Measurements from ENCODE around the gene MYO10.
"Not testable (repeated sequence)": the region's sequence is repeated elsewhere in the genome, so short reads cannot be mapped to it uniquely, and the experiment has no call there.

The MYO10 gene

DNA sequence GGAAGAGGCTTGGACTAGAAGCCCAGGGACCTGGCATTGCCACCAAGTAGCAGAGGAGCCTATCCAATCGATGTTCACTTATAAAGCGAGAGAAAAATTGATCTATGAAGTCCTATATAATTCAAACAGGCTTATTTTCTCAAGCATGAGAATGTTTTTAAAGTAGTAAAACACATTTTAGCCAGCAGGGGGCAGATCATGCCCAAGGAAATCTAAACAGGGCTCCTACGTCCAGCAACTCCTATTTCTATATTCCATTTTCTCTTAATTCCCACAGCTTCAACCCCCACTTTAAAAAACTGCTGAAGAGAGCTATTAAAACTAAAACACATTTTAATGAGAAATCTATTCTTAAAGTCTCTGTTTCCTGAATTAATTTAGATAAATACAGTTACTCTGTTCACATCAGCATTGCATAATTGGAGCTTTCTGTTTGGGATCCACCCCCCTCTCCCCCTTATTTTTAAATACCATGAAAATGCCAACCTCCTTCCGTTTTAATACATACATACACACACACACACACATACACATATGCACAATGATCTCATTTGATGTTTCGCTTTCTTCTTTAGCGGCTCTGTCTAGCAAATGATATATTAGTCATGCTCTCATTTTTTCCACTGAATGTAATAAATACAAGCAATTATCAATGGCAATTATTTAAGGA is 144.9 kb downstream of the MYO10 start:
- DNase-seq (ENCODE audit: low read depth in 1 of 2, low spot score in 1 of 2): peak in 1 of 2 donors; percentile 26

- no peak for DNase-seq (ENCODE audit: low read depth in 1 of 2, low spot score in 1 of 2)
Observed at GRCh38 chr5:16788957-16789356, 147.1 kb downstream of the MYO10 start.

DNA sequence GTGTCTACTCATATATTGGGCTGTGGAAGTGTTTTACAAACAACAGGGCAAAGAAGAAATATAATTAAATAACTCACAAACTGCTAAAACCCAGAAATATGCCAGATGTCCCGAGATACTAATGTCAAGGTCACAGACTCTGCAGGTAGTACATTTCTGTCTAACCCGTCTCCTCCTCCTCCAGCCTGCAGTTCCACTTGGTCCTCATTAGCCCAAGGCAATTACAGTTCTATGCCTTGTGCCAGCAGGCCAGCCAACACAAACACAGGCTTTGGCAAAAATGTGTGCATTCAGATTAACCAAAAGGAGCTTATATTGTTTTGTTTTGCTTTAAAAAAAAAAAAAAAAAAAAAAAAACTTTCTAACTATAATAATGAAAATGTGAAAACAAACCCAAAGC is 148.8 kb downstream of the MYO10 start:
- no peak for DNase-seq (ENCODE audit: low read depth in 1 of 2, low spot score in 1 of 2)

DNA sequence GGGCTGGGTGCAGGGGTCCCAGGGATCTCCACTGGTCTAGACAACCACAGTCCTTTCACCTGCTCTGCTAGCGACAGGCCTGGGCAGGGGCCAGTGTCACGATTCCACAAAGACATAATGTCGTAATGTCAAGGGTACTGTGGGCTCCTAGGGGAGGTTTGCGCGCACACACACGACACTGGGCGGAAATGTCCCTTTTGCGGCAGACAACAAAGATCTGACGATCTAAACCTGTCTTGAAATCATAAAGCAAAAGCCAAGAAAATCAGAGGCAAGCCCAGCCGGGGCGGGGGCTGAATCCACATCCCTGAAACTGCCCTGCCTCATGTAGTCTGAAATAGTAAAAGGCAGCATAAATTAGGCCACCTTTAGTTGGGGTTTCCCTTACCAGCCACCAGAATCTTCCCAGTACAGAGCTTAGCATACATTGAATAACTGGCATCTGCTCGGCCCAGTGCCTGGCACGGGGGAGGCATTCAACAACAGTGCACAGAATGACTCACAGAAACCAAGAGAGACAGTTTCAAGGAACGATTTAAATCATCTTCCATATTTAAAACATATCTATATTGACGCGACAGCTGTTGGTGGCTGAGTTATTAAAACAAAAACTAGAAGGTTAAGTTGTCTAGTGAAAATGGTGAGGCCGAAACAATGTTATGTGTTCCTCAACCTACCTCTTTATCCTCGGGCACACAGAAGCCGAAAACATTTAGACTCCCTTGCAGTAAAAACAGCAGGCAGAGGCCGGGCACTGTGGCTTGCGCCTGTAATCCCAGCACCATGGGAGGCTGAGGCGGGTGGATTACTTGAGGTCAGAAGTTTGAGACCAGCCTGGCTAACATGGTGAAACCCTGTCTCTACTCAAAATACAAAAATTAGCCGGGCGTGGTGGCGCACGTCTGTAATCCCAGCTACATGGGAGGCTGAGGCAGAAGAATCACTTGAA is 151.0 kb downstream of the MYO10 start:
- DNase-seq (ENCODE audit: low read depth in 1 of 2, low spot score in 1 of 2): peak; percentile 24 to 47

- no peak for DNase-seq (ENCODE audit: low read depth in 1 of 2, low spot score in 1 of 2)
Observed at GRCh38 chr5:16784088-16784487, 152.0 kb downstream of the MYO10 start.

- no peak for DNase-seq (ENCODE audit: low read depth in 1 of 2, low spot score in 1 of 2)
Observed at GRCh38 chr5:16781828-16782626, 154.1 kb downstream of the MYO10 start.

DNA sequence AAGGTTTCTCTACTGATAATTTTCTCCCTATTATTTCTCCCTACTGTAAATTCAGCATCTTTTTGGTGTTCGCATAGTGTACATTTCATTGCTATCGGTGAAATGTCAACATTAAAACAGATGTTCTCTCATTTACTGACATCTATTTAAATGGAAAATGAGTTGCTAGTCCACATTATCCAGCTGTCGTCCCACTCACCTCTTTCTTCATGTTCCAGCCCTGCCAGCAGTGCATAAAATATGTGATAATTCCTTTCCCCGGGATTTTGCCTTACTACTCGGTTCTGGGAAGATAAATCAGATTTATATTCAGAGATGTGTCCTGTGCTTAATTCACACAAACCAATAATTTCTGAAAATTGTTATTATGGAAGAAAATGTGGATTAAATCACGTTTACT is 155.8 kb downstream of the MYO10 start:
- no peak for DNase-seq (ENCODE audit: low read depth in 1 of 2, low spot score in 1 of 2)

- no peak for DNase-seq (ENCODE audit: low read depth in 1 of 2, low spot score in 1 of 2)
Observed at GRCh38 chr5:16777432-16777831, 158.7 kb downstream of the MYO10 start.

- no peak for DNase-seq (ENCODE audit: low read depth in 1 of 2, low spot score in 1 of 2)
Observed at GRCh38 chr5:16776611-16777251, 159.4 kb downstream of the MYO10 start.

DNA sequence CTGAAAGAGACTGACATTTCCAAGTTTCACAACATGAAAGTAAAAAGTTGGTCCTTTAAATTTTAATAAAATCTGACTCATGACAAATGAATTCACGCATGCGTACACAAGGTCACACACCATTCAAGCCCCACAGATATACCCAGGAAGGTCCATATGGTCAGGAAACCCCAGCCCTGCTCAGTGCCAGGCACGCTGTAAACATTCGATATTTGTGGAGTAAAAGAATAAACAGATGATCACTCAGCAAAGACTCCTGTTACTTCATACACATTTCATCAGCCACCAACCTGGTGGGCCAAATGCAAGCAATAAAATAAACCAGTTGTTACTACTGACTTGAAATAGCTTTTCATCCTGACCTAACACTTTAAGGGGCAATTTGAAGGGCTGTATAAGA is 161.3 kb downstream of the MYO10 start:
- no peak for DNase-seq (ENCODE audit: low read depth in 1 of 2, low spot score in 1 of 2)

DNA sequence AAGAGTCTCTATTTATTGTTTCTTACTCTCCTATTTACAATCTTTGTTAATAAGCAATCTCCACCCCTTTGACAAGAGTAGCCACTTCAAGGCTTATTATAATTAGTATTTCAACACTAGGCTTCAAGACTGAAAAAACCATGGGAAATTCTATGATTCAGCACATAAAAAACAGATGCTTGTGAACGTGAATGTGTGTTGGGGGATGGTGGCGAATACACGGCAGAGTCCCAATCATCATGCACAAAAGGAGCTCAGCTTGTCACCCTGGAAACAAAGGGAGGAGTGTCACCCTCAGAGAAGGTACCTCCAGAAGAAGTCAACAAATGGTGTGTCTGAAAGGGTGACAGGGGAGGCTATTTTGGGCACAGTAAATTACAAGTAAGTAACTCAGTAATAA is 162.1 kb downstream of the MYO10 start:
- DNase-seq (ENCODE audit: low read depth in 1 of 2, low spot score in 1 of 2): no peak

DNA sequence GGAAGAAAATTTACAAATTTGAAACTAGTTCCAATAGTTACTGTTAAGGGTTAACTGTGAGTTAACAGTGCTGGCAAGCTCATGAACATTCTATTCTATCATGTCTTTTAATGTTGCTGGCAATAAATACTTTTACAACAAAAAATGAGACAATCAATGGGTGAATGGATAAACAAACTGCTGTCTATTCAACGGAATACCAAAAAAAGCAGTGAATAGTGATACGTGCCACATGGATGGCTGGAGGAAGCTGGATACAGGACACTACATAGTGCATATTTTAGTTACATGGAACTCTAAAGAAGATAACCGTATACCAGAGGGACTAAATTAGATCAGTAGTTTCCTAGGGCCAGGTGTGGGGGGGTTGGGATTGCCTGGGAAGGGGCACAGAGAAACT is 163.5 kb downstream of the MYO10 start:
- DNase-seq (ENCODE audit: low read depth in 1 of 2, low spot score in 1 of 2): no peak

DNA sequence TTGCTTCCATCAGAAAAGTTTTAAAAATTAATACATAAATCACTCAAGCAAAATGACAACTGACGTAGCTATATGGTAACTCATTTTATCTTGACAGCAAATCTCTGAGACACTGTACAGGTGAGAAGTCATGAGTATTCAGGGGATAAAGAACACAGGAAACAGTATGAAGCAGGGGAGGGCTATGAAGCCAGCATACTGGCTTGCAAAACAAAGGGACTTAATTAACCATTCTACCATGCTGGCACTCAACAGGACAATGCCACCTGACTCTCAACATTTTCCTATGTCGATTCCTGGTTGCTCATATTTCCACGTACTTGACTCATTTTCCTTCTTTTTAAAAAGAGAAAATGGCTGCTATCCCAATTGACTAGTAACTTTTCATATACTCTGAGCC is 167.9 kb downstream of the MYO10 start:
- no peak for DNase-seq (ENCODE audit: low read depth in 1 of 2, low spot score in 1 of 2)

- no peak for DNase-seq (ENCODE audit: low read depth in 1 of 2, low spot score in 1 of 2)
Observed at GRCh38 chr5:16763211-16763610, 172.9 kb downstream of the MYO10 start.

- DNase-seq (ENCODE audit: low read depth in 1 of 2, low spot score in 1 of 2): no peak
Observed at GRCh38 chr5:16759147-16759773, 176.8 kb downstream of the MYO10 start.

- DNase-seq (ENCODE audit: low read depth in 1 of 2, low spot score in 1 of 2): no peak
Observed at GRCh38 chr5:16757989-16758501, 178.0 kb downstream of the MYO10 start.

DNA sequence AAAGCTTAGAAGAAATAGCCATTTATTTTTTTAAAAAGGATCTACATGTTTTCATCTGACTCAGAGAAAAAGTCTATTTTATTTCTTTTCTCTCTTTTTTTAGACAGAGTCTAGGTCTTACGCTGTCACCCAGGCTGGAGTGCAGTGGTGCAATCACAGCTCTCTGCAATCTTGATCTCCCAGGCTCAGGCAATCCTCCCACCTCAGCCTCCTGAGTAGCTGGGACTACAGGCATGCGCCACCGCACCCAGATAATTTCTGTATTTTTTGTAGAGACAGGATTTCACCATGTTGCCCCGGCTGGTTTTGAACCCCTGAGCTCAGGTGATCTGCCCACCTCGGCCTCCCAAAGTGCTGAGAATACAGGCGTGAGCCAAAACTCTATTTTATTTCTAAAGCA is 178.5 kb downstream of the MYO10 start:
- not testable (repeated sequence) for DNase-seq (ENCODE audit: low read depth in 1 of 2, low spot score in 1 of 2)

DNA sequence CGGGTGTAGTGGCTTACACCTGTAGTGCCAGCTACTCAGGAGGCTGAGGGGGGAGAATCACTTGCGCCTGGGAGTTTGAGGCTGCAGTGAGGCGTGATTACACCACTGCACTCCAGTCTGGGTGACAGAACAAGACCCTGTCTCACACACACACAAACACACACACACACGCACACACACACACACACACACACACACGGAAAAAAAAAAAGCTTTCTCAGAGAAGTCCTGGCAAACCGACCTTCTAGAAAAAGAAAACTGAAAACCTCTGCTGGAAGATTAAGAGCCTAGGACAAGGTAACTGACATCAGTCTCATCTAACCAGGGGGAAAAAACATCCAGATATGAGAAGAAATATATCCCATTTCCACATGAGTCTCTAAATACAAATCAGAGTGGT is 178.9 kb downstream of the MYO10 start:
- DNase-seq (ENCODE audit: low read depth in 1 of 2, low spot score in 1 of 2): no peak

- no peak for DNase-seq (ENCODE audit: low read depth in 1 of 2, low spot score in 1 of 2)
Observed at GRCh38 chr5:16756692-16757091, 179.4 kb downstream of the MYO10 start.

DNA sequence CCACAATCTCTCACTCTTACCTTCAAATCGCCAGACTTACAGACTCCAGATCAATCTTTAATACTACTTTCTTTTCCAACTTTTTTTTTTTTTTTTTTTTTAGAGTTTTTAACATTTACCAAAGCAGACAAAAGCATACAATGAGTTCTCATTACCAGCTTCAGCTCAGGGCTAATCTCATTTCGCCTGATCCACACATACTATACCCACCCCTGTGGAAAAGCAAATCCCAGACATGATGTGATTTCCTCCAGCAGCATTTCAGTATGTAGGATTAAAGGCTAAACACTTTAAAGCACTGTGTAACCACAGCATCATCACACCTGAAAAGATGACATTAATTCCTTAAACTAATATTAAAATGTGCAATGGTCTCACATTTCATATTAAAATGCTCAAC is 180.4 kb downstream of the MYO10 start:
- no peak for DNase-seq (ENCODE audit: low read depth in 1 of 2, low spot score in 1 of 2)
